Gastrocnemius medialis (tissue), 4 donors: ENCODE measurements around the gene CHST11. TPM values are rescaled to one million over a fixed set of nuclear protein-coding genes. Genes with fewer than 3 reads are reported as not detected.

ENCODE experiments used
- ATAC-seq, 2 donors: fragments of 150-250 bp; one replicate each; pipeline ENCODE4 v1.9.1; 2016
- DNase-seq, 2 donors: peaks; one replicate each; pipeline ENCODE4 v3.0.0-alpha.2; 2019
- H3K27ac ChIP-seq, 4 donors: fragments of 200-600 bp; sonication (generic); 1 replicate in 1 of 4; 2 replicates in 3 of 4; pipeline ENCODE4 v1.5.1; 2016 to 2018; ENCODE audit warnings: mild to moderate bottlenecking in 2 of 4, moderate library complexity in 1 of 4
- H3K27me3 ChIP-seq, 3 donors: fragments of 200-600 bp; sonication (generic) in 2 of 3; 1 replicate in 1 of 3; 2 replicates in 2 of 3; pipeline versions ENCODE4 v1.5.1 to v1.6.0; 2016 to 2019; ENCODE audit warnings: mild to moderate bottlenecking in 1 of 3, moderate library complexity in 1 of 3
- H3K36me3 ChIP-seq, 2 donors: fragments of 200-600 bp; sonication (generic) in 1 of 2; one replicate each; pipeline ENCODE4 v1.5.1; 2017 to 2018
- H3K4me1 ChIP-seq, 2 donors: fragments of 200-600 bp; sonication (generic) in 1 of 2; one replicate each; pipeline ENCODE4 v1.5.1; 2016 to 2017; ENCODE audit warnings: mild to moderate bottlenecking in 2 of 2
- H3K4me3 ChIP-seq, 4 donors: fragments of 200-600 bp; sonication (generic) in 3 of 4; 1 replicate in 1 of 4; 2 replicates in 3 of 4; pipeline ENCODE4 v1.5.1; 2016 to 2019; ENCODE audit warnings: mild to moderate bottlenecking in 2 of 4
- H3K9me3 ChIP-seq, 3 donors: fragments of 200-600 bp; sonication (generic) in 2 of 3; 1 replicate in 1 of 3; 2 replicates in 2 of 3; pipeline ENCODE4 v1.5.1; 2016 to 2019
- CTCF ChIP-seq, 5 experiments: fragments of 450-650 bp in 3 of 5; fragments of 200-600 bp in 2 of 5; sonication (generic) in 2 of 5; IDR thresholded peaks in 4 of 5; conservative IDR thresholded peaks in 1 of 5; 1 replicate in 4 of 5; 2 replicates in 1 of 5; pipeline ENCODE4 v1.5.1; 2016 to 2019; ENCODE audit warnings: antibody characterized with exemption in 5 of 5, mild to moderate bottlenecking in 3 of 5, moderate library complexity in 3 of 5
- POLR2A ChIP-seq, 2 donors: fragments of 450-650 bp; IDR thresholded peaks; one replicate each; pipeline ENCODE4 v1.6.1; 2017; ENCODE audit warnings: antibody characterized with exemption in 2 of 2, mild to moderate bottlenecking in 2 of 2, moderate library complexity in 2 of 2
- in situ Hi-C, 4 donors: fragments of 200-750 bp; cut with MboI; loops; one replicate each; pipeline versions ENCODE4 v1.15.0 to v1.8.0; 2017; ENCODE audit warnings: low sequenced_read_pairs in 4 of 4
- intact Hi-C: fragments of 100-400 bp; cut with DNase I; formaldehyde crosslinking; loops from one replicate; pipeline ENCODE4 v1.15.1; 2023; ENCODE audit warnings: low total_unique reads
- total RNA-seq, 4 donors: library from RNA; depleted of rRNA; stranded (reverse); fragments of >200 nt; gene quantifications; one replicate each; pipeline versions ENCODE4 v1.1.0 to v1.2.3, GENCODE V29; 2016

The CHST11 gene
- total RNA-seq, 4 donors from 2014 or later = 0.17 to 2.1 (median 1.4) TPM

- no peaks in the 10 kb centered on the region for H3K4me1 ChIP-seq
- no peaks in the 10 kb centered on the region for H3K36me3 ChIP-seq
- H3K9me3 ChIP-seq = no peaks in the 10 kb centered on the region
- in situ Hi-C loops = no loop called here
- TF ChIP-seq POLR2A (IDR thresholded peaks at IDR 0.05) (no peak), CTCF (IDR thresholded peaks at IDR 0.05 in 4 of 5, conservative IDR thresholded peaks at IDR 0.05 in 1 of 5) (no peak)
- DNase-seq (no peak), ATAC-seq (no peak)
- no peak overlapping the region for H3K4me3 ChIP-seq
- no peaks in the 10 kb centered on the region for H3K27me3 ChIP-seq
- intact Hi-C loops = no loop called here
- no peak overlapping the region for H3K27ac ChIP-seq
Observed at GRCh38 chr12:104730763-104731162, 274.0 kb downstream of the CHST11 start.

- DNase-seq (no peak), ATAC-seq (no peak)
- intact Hi-C loops (no loop called here), in situ Hi-C loops (no loop called here)
- Histone ChIP-seq H3K36me3 (no peaks in the 10 kb centered on the region), H3K4me1 (no peaks in the 10 kb centered on the region), H3K4me3 (no peak overlapping the region), H3K27ac (no peak overlapping the region), H3K9me3 (no peaks in the 10 kb centered on the region), H3K27me3 (no peaks in the 10 kb centered on the region)
- no peak for TF ChIP-seq CTCF (IDR thresholded peaks at IDR 0.05 in 4 of 5, conservative IDR thresholded peaks at IDR 0.05 in 1 of 5)
- TF ChIP-seq POLR2A (IDR thresholded peaks at IDR 0.05) = no peak
Observed at GRCh38 chr12:104733717-104734175, 277.0 kb downstream of the CHST11 start.

- no peak for TF ChIP-seq CTCF (IDR thresholded peaks at IDR 0.05 in 4 of 5, conservative IDR thresholded peaks at IDR 0.05 in 1 of 5)
- no peak for TF ChIP-seq POLR2A (IDR thresholded peaks at IDR 0.05)
Observed at GRCh38 chr12:104734541-104735095, 277.9 kb downstream of the CHST11 start.

GRCh38 chr12:104735801-104736200, 279.1 kb downstream of the CHST11 start:
- Histone ChIP-seq H3K4me3 (no peak overlapping the region), H3K36me3 (no peaks in the 10 kb centered on the region), H3K9me3 (no peaks in the 10 kb centered on the region), H3K4me1 (no peaks in the 10 kb centered on the region), H3K27me3 (no peaks in the 10 kb centered on the region), H3K27ac (no peak overlapping the region)
- TF ChIP-seq POLR2A (IDR thresholded peaks at IDR 0.05) (no peak), CTCF (IDR thresholded peaks at IDR 0.05 in 4 of 5, conservative IDR thresholded peaks at IDR 0.05 in 1 of 5) (no peak)
- intact Hi-C loops = no loop called here
- ATAC-seq (no peak), DNase-seq (no peak)
- in situ Hi-C loops = no loop called here

More at GRCh38 chr12:104734541-104735095, 277.9 kb downstream of the CHST11 start:
- Histone ChIP-seq H3K4me1 (no peaks in the 10 kb centered on the region), H3K9me3 (no peaks in the 10 kb centered on the region), H3K36me3 (no peaks in the 10 kb centered on the region), H3K4me3 (no peak overlapping the region), H3K27ac (no peak overlapping the region), H3K27me3 (no peaks in the 10 kb centered on the region)
- in situ Hi-C loops = no loop called here
- DNase-seq = no peak
- no peak for ATAC-seq
- intact Hi-C loops = no loop called here

GRCh38 chr12:104736307-104736706, 279.6 kb downstream of the CHST11 start:
- H3K4me1 ChIP-seq = no peaks in the 10 kb centered on the region
- in situ Hi-C loops (no loop called here), intact Hi-C loops (no loop called here)
- no peaks in the 10 kb centered on the region for H3K36me3 ChIP-seq
- no peaks in the 10 kb centered on the region for H3K27me3 ChIP-seq
- no peaks in the 10 kb centered on the region for H3K9me3 ChIP-seq
- ATAC-seq (no peak), DNase-seq (no peak)
- H3K4me3 ChIP-seq = no peak overlapping the region
- no peak overlapping the region for H3K27ac ChIP-seq
- no peak for TF ChIP-seq CTCF (IDR thresholded peaks at IDR 0.05 in 4 of 5, conservative IDR thresholded peaks at IDR 0.05 in 1 of 5)
- TF ChIP-seq POLR2A (IDR thresholded peaks at IDR 0.05) = no peak
